Endothelial cell of umbilical vein (primary cell): Measurements from ENCODE around the gene MYO1F. TPM values are rescaled to one million over a fixed set of nuclear protein-coding genes. Genes with fewer than 3 reads are reported as not detected.

Experiments
- BruUV-seq: library from RNA; stranded (reverse); fragments of 400-500 nt; replicated peaks from 2 replicates; lab custom pipeline; 2021; lab: Mats Ljungman, UMichigan
- CTCF ChIA-PET: fragments of 300-600, 350-600 bp; sonication (Branson Sonifier 250); formaldehyde crosslinking; loops from one replicate; lab custom pipeline; 2021; ENCODE audit warnings: antibody characterized with exemption, inconsistent platforms; lab: Charles Lee
- POLR2A ChIA-PET: fragments of 300-600, 350-600 bp; sonication (Branson Sonifier 250); formaldehyde crosslinking; loops from one replicate; lab custom pipeline; 2021; ENCODE audit warnings: antibody characterized with exemption, inconsistent platforms; lab: Charles Lee
- DNase-seq: peaks from one replicate; pipeline ENCODE4 v3.0.0-alpha.2; 2011; ENCODE audit warnings: low read depth, low spot score
- FAIRE-seq: peaks from 2 replicates; lab custom pipeline; 2011; peaks lifted over from hg19 to GRCh38; lab: Jason Lieb, UNC
- H2AFZ ChIP-seq: 2 replicates; pipeline ENCODE4 v1.6.0; 2012; ENCODE audit warnings: low read depth, low read length, control low read depth, inconsistent platforms
- H3K27ac ChIP-seq: 2 replicates; pipeline ENCODE4 v1.5.1; 2011; ENCODE audit warnings: low read depth, mild to moderate bottlenecking, control low read depth, low read length, moderate library complexity; ENCODE audit not compliant: insufficient read depth
- H3K27me3 ChIP-seq, 2 experiments: 2 replicates each; pipeline versions ENCODE4 v1.6.0 to v1.6.1; 2011; ENCODE audit warnings: low read length in 2 of 2, mixed read lengths in 1 of 2; ENCODE audit not compliant: control insufficient read depth in 2 of 2, insufficient read depth in 2 of 2
- H3K36me3 ChIP-seq, 2 experiments: 2 replicates in 1 of 2; 3 replicates in 1 of 2; pipeline ENCODE4 v1.5.1; 2011; ENCODE audit warnings: low read length in 2 of 2, mild to moderate bottlenecking in 1 of 2, moderate library complexity in 1 of 2; ENCODE audit not compliant: control insufficient read depth in 2 of 2, insufficient read depth in 2 of 2; ENCODE audit errors: extremely low read depth in 1 of 2
- H3K4me1 ChIP-seq: 3 replicates; pipeline ENCODE4 v1.5.1; 2011; ENCODE audit warnings: mild to moderate bottlenecking, low read length; ENCODE audit not compliant: control insufficient read depth, insufficient read depth; ENCODE audit errors: extremely low read depth
- H3K4me2 ChIP-seq: 2 replicates; pipeline ENCODE4 v1.6.1; 2011; ENCODE audit warnings: low read length, control low read depth, mixed read lengths; ENCODE audit not compliant: insufficient read depth
- H3K4me3 ChIP-seq, 3 experiments: fragments of 200-600 bp in 1 of 3; sonication (generic), shearing (Covaris generic) in 1 of 3; replicated peaks in 1 of 3; 2 replicates each; pipeline ENCODE4 v1.5.1; 2011 to 2016; ENCODE audit warnings: control low read depth in 3 of 3, low read length in 3 of 3, mild to moderate bottlenecking in 2 of 3, inconsistent platforms in 1 of 3, low read depth in 1 of 3, moderate library complexity in 1 of 3; ENCODE audit not compliant: insufficient read depth in 1 of 3
- H3K79me2 ChIP-seq: 2 replicates; pipeline ENCODE4 v1.6.0; 2012; ENCODE audit warnings: low read length, inconsistent platforms; ENCODE audit not compliant: control insufficient read depth, insufficient read depth
- H3K9ac ChIP-seq: replicated peaks from 2 replicates; pipeline ENCODE3; 2011; ENCODE audit warnings: low read length, control low read depth; ENCODE audit not compliant: insufficient read depth; ENCODE audit errors: extremely low read depth
- H3K9me1 ChIP-seq: replicated peaks from 3 replicates; pipeline ENCODE4 v1.6.0; 2011; ENCODE audit warnings: mild to moderate bottlenecking, low read length; ENCODE audit not compliant: control insufficient read depth, insufficient read depth; ENCODE audit errors: extremely low read depth
- H3K9me3 ChIP-seq: replicated peaks from 2 replicates; pipeline ENCODE4 v1.5.1; 2012; ENCODE audit warnings: low read length, inconsistent platforms; ENCODE audit not compliant: control insufficient read depth, insufficient read depth
- H4K20me1 ChIP-seq: replicated peaks from 2 replicates; pipeline ENCODE3; 2011; ENCODE audit warnings: mild to moderate bottlenecking, low read length; ENCODE audit not compliant: control insufficient read depth, insufficient read depth; ENCODE audit errors: extremely low read depth
- EZH2 ChIP-seq: IDR thresholded peaks from 2 replicates; pipeline ENCODE4 v1.6.1; 2012; ENCODE audit warnings: borderline replicate concordance, low read depth, mild to moderate bottlenecking, moderate library complexity, low read length, inconsistent platforms; ENCODE audit not compliant: severe bottlenecking
- FOS ChIP-seq: IDR thresholded peaks from 2 replicates; pipeline ENCODE4 v1.6.1; 2011; ENCODE audit warnings: mild to moderate bottlenecking, low read length, moderate library complexity, borderline replicate concordance; ENCODE audit not compliant: insufficient read depth
- GATA2 ChIP-seq: IDR thresholded peaks from 2 replicates; pipeline ENCODE4 v1.7.0; 2011; ENCODE audit warnings: low read depth, mild to moderate bottlenecking, moderate library complexity, mixed read lengths, low read length; ENCODE audit not compliant: insufficient read length, insufficient read depth
- JUN ChIP-seq: IDR thresholded peaks from 2 replicates; pipeline ENCODE4 v1.6.1; 2011; ENCODE audit warnings: borderline replicate concordance, low read depth; ENCODE audit not compliant: insufficient read length, insufficient read depth
- MYC ChIP-seq: IDR thresholded peaks from one replicate; pipeline ENCODE4 v1.6.1; 2011; ENCODE audit warnings: mild to moderate bottlenecking, low read depth, low read length
- POLR2A ChIP-seq: IDR thresholded peaks from 2 replicates; pipeline ENCODE4 v1.6.1; 2012; ENCODE audit warnings: low read depth, mild to moderate bottlenecking, control low read depth, low read length
- POLR2AphosphoS5 ChIP-seq: IDR thresholded peaks from 2 replicates; pipeline ENCODE4 v1.6.1; 2012; ENCODE audit warnings: low read depth, mild to moderate bottlenecking, control low read depth, low read length, moderate library complexity; ENCODE audit not compliant: insufficient read depth
- dilution Hi-C: fragments of 300-500 bp; cut with MboI; formaldehyde crosslinking; loops from one replicate; pipeline ENCODE4 v1.15.0; 2019; ENCODE audit warnings: low sequenced_read_pairs; ENCODE audit not compliant: extremely low pct_ligation_motif_present
- intact Hi-C: fragments of 100-400 bp; cut with micrococcal nuclease; formaldehyde crosslinking; loops from one replicate; pipeline ENCODE4 v1.10.0; 2022
- polyA plus RNA-seq, 4 experiments: library from polyadenylated mRNA; depleted of rRNA in 3 of 4; stranded (reverse) in 3 of 4; unstranded in 1 of 4; fragments of >200 nt; gene quantifications; 2 replicates each; pipeline versions ENCODE4 v1.2.1 to v1.2.3, GENCODE V29; 2011 to 2012; ENCODE audit warnings: missing spikeins in 1 of 4
- total RNA-seq: library from RNA; stranded (reverse); gene quantifications from 2 replicates; pipeline ENCODE4 v1.2.3, GENCODE V29; 2021
- TF ChIP-seq, protein P1 (sequence below): IDR thresholded peaks from 2 replicates; pipeline ENCODE4 v1.6.1; 2011; ENCODE audit not compliant: insufficient read depth, insufficient read length
- TF ChIP-seq, protein P2 (sequence below), 2 donors: IDR thresholded peaks; 1 replicate in 1 of 2; 2 replicates in 1 of 2; pipeline ENCODE4 v1.5.1; 2011; ENCODE audit warnings: low read length in 2 of 2, mild to moderate bottlenecking in 2 of 2, moderate library complexity in 2 of 2, control low read depth in 1 of 2, inconsistent platforms in 1 of 2, low read depth in 1 of 2; ENCODE audit not compliant: insufficient read depth in 1 of 2; ENCODE audit errors: extremely low read depth in 1 of 2

The MYO1F gene
- total and polyA plus RNA-seq, 2 donors (not counting 3 experiments of a cell fraction or from before 2014, with no cell fraction given), result 0.22 to 0.39 TPM

DNA sequence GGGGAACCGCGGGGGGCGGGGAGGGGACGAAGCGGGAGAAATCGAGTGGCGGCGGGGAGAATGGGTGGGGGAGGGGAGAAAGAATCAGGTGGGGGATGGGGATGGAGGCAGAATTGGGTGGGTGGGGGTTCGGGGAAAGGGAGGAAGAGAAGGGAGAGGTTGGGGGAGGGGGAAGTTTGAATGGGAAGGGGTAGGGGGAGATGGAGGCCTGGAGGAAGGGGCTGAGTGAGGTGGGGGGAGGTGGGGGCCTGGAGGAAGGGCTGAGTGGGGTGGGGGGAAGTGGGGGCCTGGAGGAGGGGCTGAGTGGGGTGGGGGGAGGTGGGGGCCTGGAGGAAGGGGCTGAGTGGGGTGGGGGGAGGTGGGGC, 33.7 kb upstream of the MYO1F start:
- Histone ChIP-seq H3K79me2 (no peaks in the 10 kb centered on the region), H3K4me3 (peak overlapping the region in 1 of 3 experiments; percentile 53), H4K20me1 (no peaks in the 10 kb centered on the region), H3K4me2 (no peak overlapping the region), H3K9me3 (no peaks in the 10 kb centered on the region), H2AFZ (no peak overlapping the region), H3K36me3 (no peaks in the 10 kb centered on the region), H3K27me3 (no peaks in the 10 kb centered on the region), H3K9ac (no peak overlapping the region), H3K9me1 (no peaks in the 10 kb centered on the region), H3K27ac (no peak overlapping the region), H3K4me1 (peaks cover 9% of the 10 kb centered on the region)
- intact Hi-C loops, result no loop called here
- BruUV-seq, result no TSS peak
- FAIRE-seq (no peak), DNase-seq (no peak)
- ChIA-PET POLR2A (no interaction called here), CTCF (interaction anchor here (2.6 kb wide), 1 partner anchor 30 kb away, joined by 12 read pairs; no protein-coding TSS in a partner anchor)
- no peak for TF ChIP-seq JUN
- no peak for TF ChIP-seq POLR2A
- no peak for TF ChIP-seq FOS
- TF ChIP-seq, protein P1, sequence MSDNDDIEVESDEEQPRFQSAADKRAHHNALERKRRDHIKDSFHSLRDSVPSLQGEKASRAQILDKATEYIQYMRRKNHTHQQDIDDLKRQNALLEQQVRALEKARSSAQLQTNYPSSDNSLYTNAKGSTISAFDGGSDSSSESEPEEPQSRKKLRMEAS, result no peak
- TF ChIP-seq, protein P2, sequence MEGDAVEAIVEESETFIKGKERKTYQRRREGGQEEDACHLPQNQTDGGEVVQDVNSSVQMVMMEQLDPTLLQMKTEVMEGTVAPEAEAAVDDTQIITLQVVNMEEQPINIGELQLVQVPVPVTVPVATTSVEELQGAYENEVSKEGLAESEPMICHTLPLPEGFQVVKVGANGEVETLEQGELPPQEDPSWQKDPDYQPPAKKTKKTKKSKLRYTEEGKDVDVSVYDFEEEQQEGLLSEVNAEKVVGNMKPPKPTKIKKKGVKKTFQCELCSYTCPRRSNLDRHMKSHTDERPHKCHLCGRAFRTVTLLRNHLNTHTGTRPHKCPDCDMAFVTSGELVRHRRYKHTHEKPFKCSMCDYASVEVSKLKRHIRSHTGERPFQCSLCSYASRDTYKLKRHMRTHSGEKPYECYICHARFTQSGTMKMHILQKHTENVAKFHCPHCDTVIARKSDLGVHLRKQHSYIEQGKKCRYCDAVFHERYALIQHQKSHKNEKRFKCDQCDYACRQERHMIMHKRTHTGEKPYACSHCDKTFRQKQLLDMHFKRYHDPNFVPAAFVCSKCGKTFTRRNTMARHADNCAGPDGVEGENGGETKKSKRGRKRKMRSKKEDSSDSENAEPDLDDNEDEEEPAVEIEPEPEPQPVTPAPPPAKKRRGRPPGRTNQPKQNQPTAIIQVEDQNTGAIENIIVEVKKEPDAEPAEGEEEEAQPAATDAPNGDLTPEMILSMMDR (IDR thresholded peaks at IDR 0.05; ENCODE audit: extremely low read depth in 1 of 2, insufficient read depth in 1 of 2, low read depth in 1 of 2, low read length in 2 of 2), result no peak
- TF ChIP-seq MYC, result no peak
- no peak for TF ChIP-seq EZH2
- no peak for TF ChIP-seq GATA2
- no peak for TF ChIP-seq POLR2AphosphoS5
- dilution Hi-C loops, result no loop called here
